NCI-H2196 treated with DMSO at 0.1 percent for 48 hours (cell line): Measurements from ENCODE around the gene BCL3.
"Not testable (repeated sequence)": the region's sequence is repeated elsewhere in the genome, so short reads cannot be mapped to it uniquely, and the experiment has no call there.

Experiments used
- DNase-seq: peaks from one replicate; lab custom pipeline; 2025; ENCODE audit not compliant: unreplicated experiment; lab: John Stamatoyannopoulos, UW

The BCL3 gene, protein sequence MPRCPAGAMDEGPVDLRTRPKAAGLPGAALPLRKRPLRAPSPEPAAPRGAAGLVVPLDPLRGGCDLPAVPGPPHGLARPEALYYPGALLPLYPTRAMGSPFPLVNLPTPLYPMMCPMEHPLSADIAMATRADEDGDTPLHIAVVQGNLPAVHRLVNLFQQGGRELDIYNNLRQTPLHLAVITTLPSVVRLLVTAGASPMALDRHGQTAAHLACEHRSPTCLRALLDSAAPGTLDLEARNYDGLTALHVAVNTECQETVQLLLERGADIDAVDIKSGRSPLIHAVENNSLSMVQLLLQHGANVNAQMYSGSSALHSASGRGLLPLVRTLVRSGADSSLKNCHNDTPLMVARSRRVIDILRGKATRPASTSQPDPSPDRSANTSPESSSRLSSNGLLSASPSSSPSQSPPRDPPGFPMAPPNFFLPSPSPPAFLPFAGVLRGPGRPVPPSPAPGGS

DNA sequence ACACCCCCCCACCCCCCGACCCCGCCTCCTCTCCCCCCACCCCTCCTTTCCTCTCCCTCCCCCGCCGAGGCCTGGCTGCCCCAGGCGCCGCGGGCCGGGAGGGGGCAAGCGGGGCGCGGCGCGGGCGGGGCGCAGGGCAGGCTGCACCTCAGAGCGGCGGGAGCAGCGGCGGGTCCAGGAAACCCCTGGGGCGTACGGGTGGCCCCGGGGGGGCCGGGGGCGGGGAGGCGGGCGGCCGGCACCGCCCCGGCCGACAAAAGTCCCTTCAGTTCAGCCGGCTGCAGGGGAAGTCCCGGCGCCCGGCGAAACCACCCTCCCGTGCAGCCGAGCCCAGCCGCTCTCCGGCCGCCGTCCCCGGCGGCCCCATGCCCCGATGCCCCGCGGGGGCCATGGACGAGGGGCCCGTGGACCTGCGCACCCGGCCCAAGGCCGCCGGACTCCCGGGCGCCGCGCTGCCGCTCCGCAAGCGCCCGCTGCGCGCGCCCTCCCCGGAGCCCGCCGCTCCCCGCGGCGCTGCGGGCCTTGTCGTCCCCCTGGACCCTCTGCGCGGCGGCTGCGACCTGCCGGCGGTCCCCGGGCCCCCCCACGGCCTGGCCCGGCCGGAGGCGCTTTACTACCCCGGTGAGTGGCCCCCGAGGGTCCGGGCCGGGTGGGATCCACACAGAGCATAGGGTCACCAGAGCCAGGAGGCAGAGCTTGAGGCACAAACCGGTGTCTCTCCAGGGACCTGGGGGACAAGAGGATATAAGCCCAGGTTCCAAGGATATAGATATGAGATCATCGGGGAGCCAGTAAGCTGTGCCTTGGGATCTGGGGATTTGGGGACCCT is at the start of gene BCL3:
TSS of gene BCL3 (plus strand) at position 283 of the 829 bp plus-strand sequence. CDS start at position 366, 83 bp downstream.
- no peak for DNase-seq

DNA sequence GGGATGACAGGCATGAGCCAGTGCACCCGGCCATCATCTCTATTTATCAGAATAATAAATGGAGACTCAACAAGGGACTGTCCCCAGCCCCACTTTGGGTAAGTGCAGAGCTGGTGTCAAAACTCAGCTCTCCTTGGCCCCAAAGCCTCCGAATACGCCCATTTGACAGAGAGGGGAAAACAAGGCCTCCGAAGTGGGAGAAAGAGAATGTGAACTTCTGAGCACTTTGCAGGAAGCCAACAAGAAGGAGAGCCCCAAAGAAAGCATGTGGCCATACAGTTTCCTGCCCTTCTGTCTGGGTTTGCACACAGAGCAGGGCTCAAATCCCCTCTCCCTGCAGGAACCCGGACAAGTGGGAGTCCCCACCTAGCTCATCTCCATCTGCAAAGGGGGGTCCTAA is 48.0 kb upstream of the BCL3 start:
- no peak for DNase-seq

GRCh38 chr19:44701228-44701627 is 47.3 kb upstream of the BCL3 start:
- no peak for DNase-seq

- DNase-seq, result no peak
Measured at GRCh38 chr19:44702551-44703176, 45.8 kb upstream of the BCL3 start.

- no peak for DNase-seq
Measured at GRCh38 chr19:44703336-44704078, 45.0 kb upstream of the BCL3 start.

DNA sequence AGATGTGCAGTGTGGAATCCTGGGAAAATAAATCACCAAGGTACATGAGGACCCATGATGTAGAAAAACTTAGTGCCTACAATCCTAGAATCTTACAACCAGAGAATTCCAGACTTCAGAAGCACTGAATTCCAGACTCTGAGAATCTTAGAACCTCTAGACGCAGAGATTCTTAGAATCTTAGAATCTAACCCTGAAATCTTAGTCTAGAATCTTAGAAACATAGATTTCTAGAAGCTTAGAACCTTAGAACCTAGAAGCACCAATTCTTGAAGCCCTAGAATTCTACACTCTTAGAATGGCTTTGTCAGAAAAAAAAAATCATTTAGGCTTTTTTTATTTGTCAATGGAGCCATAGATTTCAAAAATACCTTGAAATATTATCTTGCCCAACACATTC is 43.5 kb upstream of the BCL3 start:
- DNase-seq, result no peak

- DNase-seq, result no peak
Measured at GRCh38 chr19:44705502-44706010, 43.0 kb upstream of the BCL3 start.

DNA sequence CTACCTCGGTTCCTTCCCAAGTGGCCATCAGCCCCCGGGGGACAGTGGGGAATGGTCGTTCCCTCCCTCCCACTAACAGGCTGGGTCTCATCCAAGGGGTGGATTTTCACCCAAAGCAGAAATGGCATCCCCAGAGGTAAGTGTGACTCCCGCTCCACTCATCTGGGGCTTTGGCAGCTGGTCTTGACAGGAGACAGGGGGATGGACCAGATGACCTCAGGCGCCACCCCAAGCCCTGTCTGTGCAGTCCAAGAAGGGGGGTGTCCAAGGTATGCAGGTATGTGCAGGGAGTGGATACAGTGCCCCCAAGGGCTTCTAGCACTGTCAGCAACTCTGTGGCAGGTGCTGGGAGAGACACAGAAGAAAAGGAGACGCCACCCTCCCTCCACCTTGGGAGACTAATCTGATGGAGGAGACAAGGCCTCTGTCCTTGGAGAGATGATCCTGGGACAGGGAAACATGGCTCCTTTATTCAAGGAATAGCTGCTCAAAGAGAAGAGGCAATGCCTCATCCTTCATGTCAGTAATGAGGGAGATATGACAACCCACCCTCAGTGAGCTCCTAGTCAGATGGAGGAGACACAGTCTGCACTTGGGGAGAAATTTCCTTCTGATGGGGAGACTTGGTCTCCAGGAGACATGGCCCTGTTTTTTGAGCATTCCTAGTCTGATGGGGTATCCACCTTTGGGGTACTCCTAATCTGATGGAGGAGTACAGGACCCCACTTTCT is 41.8 kb upstream of the BCL3 start:
- DNase-seq, result no peak

GRCh38 chr19:44707794-44708193 is 40.7 kb upstream of the BCL3 start:
- no peak for DNase-seq

DNA sequence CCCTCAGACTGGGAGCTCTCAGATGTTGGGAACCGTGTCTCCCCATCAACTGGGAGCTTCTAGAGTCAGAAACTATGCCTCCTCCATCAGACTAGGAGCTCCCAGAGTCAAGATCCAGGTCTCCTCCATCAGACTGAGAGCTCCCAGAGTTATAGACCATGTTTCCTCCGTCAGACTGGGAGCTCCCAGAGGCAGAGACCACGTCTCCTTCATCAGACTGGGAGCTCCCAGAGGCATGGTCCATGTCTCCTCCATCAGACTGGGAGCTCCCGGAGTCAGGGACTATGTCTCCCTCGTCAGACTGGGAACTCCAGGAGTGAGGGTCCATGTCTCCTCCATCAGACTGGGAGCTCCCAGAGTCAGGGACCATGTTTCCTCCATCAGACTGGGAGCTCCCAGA is 39.6 kb upstream of the BCL3 start:
- DNase-seq, result no peak

GRCh38 chr19:44709434-44710266 is 38.9 kb upstream of the BCL3 start:
- DNase-seq, result not testable (repeated sequence)

GRCh38 chr19:44710483-44710882 is 38.0 kb upstream of the BCL3 start:
- DNase-seq, result no peak

- DNase-seq, result no peak
Measured at GRCh38 chr19:44712864-44713515, 35.5 kb upstream of the BCL3 start.

GRCh38 chr19:44714597-44715169 is 33.8 kb upstream of the BCL3 start:
- no peak for DNase-seq

- DNase-seq, result no peak
Measured at GRCh38 chr19:44717603-44718002, 30.9 kb upstream of the BCL3 start.

- DNase-seq, result no peak
Measured at GRCh38 chr19:44718441-44719261, 29.9 kb upstream of the BCL3 start.

GRCh38 chr19:44719262-44719701 is 29.2 kb upstream of the BCL3 start:
- no peak for DNase-seq
